ENCODE measurements around the gene HDAC10.

Gene HDAC10

DNA sequence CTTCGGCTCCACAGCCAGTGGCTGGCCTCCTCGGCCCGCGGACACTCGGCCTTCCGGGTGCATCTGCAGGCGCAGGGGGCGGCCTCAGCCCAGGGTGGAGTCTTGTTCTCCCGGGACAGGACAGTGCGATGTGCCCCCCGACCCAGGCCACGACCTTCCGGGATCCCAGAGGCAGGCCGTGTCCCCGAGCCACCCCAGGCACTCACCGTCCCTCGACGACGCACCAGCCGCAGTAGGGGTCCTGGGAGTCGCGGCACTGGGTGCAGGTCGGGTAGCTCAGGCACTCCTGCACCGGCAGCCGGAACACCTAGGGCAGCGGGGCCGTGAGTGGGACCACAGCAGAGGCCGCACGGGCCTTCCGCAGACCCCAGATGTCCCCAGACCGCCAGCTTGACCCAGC, 36.7 kb upstream of the HDAC10 start:
- TF ChIP-seq, protein P1, sequence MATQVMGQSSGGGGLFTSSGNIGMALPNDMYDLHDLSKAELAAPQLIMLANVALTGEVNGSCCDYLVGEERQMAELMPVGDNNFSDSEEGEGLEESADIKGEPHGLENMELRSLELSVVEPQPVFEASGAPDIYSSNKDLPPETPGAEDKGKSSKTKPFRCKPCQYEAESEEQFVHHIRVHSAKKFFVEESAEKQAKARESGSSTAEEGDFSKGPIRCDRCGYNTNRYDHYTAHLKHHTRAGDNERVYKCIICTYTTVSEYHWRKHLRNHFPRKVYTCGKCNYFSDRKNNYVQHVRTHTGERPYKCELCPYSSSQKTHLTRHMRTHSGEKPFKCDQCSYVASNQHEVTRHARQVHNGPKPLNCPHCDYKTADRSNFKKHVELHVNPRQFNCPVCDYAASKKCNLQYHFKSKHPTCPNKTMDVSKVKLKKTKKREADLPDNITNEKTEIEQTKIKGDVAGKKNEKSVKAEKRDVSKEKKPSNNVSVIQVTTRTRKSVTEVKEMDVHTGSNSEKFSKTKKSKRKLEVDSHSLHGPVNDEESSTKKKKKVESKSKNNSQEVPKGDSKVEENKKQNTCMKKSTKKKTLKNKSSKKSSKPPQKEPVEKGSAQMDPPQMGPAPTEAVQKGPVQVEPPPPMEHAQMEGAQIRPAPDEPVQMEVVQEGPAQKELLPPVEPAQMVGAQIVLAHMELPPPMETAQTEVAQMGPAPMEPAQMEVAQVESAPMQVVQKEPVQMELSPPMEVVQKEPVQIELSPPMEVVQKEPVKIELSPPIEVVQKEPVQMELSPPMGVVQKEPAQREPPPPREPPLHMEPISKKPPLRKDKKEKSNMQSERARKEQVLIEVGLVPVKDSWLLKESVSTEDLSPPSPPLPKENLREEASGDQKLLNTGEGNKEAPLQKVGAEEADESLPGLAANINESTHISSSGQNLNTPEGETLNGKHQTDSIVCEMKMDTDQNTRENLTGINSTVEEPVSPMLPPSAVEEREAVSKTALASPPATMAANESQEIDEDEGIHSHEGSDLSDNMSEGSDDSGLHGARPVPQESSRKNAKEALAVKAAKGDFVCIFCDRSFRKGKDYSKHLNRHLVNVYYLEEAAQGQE (IDR thresholded peaks at IDR 0.05; ENCODE audit: insufficient read depth in 1 of 2, low read depth in 2 of 2, low read length in 2 of 2) = no peak
- TF ChIP-seq TAF1 (IDR thresholded peaks at IDR 0.05; ENCODE audit: borderline replicate concordance, insufficient read depth, low read length) (no peak), FOXP2 (optimal IDR thresholded peaks at IDR 0.05; ENCODE audit: borderline replicate concordance, extremely low read depth, extremely low read length, insufficient read depth) (no peak), POLR2AphosphoS5 (IDR thresholded peaks at IDR 0.05; ENCODE audit: low read depth, low read length) (no peak), SIN3A (IDR thresholded peaks at IDR 0.05; ENCODE audit: borderline replicate concordance, insufficient read depth, low read length) (no peak)

DNA sequence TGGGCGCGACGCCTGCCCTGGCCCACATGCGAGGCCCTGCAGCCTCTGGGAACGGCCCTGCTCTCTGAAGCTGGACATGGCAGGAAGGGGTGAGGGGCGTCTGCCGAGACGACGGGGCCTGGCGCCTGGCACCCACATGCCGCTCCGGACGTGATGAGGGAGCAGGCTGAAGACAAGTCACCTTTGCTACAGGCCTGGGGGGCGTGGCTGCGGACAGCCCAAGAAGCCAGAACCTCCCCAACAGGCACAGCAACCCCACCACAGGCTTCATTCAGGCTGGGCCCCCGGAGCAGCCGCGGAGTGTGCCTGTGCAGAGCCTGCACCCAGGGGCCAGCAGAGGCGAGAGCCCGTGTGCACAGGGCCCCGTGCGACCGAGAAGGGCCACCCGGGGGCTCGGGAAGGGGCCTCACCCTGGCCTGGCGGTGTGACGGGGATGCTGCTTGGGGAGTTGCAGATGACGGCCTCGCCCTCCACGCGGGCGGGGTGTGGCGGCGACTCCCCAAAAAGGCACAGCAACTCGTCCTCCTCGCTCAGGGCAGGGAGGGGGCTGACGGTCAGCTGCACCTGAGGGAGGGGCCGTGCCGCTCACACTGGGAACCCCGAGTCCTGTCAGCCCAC, 35.7 kb upstream of the HDAC10 start:
- TF ChIP-seq, protein P1 (IDR thresholded peaks at IDR 0.05; ENCODE audit: insufficient read depth in 1 of 2, low read depth in 2 of 2, low read length in 2 of 2) = no peak
- TF ChIP-seq FOXP2 (optimal IDR thresholded peaks at IDR 0.05; ENCODE audit: borderline replicate concordance, extremely low read depth, extremely low read length, insufficient read depth) (no peak), TAF1 (IDR thresholded peaks at IDR 0.05; ENCODE audit: borderline replicate concordance, insufficient read depth, low read length) (no peak)

DNA sequence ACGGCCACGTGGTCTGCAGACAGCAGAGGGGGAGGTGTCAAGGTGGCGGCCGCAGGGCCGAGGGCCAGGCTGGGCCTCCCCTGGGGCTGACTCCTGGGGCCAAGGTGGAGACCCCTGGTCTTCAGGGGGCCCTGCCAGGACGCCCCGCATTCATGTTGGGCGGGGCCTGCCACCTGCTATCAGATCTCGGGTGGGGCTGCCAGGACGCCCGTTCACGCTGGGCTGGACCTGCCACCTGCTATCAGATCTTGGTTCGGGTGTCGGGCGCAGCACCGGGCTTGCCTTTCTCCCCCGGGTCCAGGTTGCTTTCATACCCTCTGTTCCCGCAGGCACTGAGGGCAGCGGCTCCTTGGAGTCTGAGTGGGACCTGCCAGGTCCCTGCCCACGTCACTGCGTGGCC, 35.2 kb upstream of the HDAC10 start:
- TF ChIP-seq POLR2AphosphoS5 (IDR thresholded peaks at IDR 0.05; ENCODE audit: low read depth, low read length) (no peak), FOXP2 (optimal IDR thresholded peaks at IDR 0.05; ENCODE audit: borderline replicate concordance, extremely low read depth, extremely low read length, insufficient read depth) (no peak), TAF1 (IDR thresholded peaks at IDR 0.05; ENCODE audit: borderline replicate concordance, insufficient read depth, low read length) (no peak), SIN3A (IDR thresholded peaks at IDR 0.05; ENCODE audit: borderline replicate concordance, insufficient read depth, low read length) (no peak)
- TF ChIP-seq, protein P1 (IDR thresholded peaks at IDR 0.05; ENCODE audit: insufficient read depth in 1 of 2, low read depth in 2 of 2, low read length in 2 of 2) = no peak

DNA sequence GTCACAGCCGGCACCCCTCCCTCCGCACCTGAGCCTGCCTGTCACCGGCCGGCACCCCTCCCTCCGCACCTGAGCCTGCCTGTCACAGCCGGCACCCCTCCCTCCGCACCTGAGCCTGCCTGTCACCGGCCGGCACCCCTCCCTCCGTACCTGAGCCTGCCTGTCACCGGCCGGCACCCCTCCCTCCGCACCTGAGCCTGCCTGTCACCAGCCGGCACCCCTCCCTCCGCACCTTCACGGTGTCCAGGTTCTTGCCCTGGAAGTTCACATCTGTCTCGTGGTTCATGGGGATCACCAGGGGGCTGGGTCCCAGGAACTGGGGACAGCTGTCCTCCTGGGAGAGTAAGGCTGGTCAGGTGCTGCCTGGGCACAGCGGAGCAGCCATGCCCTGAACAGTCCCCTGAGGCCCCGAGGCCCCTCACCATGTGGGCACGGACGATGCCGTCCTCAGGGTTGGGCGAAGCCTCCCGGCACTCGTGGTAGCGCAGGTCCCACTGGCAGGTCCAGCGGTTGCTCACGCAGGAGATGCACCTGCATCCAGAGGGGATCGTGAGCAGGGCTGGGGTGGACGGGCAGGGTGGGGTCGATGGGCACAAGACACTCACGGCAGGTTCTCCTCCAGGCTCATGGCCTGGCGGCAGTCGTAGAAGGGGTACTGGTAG, 34.6 kb upstream of the HDAC10 start:
- no peak for TF ChIP-seq SIN3A (IDR thresholded peaks at IDR 0.05; ENCODE audit: borderline replicate concordance, insufficient read depth, low read length)
- TF ChIP-seq FOXP2 (optimal IDR thresholded peaks at IDR 0.05; ENCODE audit: borderline replicate concordance, extremely low read depth, extremely low read length, insufficient read depth) = no peak
- TF ChIP-seq, protein P1 (IDR thresholded peaks at IDR 0.05; ENCODE audit: insufficient read depth in 1 of 2, low read depth in 2 of 2, low read length in 2 of 2) = no peak
- no peak for TF ChIP-seq TAF1 (IDR thresholded peaks at IDR 0.05; ENCODE audit: borderline replicate concordance, insufficient read depth, low read length)
- no peak for TF ChIP-seq POLR2AphosphoS5 (IDR thresholded peaks at IDR 0.05; ENCODE audit: low read depth, low read length)
